GM18861 (cell line): ENCODE results near the gene HLA-E.
A peak's percentile ranks its signal among the peaks of the same experiment; 100 is the strongest.
"Not testable (repeated sequence)": the region's sequence is repeated elsewhere in the genome, so short reads cannot be mapped to it uniquely, and the experiment has no call there.

ENCODE experiments used
- ATAC-seq: cut with Tn5 transposase; IDR thresholded peaks from one replicate; pipeline ENCODE4 v1.9.1; 2021; ENCODE audit not compliant: unreplicated experiment

Gene HLA-E

GRCh38 chr6:30500421-30501355 lies 11.4 kb downstream of the HLA-E start:
- no peak for ATAC-seq

- peak; percentile 24 for ATAC-seq
Observed at GRCh38 chr6:30507849-30508827, 18.8 kb downstream of the HLA-E start.

- ATAC-seq, result peak; percentile 42
Observed at GRCh38 chr6:30508890-30509736, 19.8 kb downstream of the HLA-E start.

GRCh38 chr6:30510419-30511168 lies 21.3 kb downstream of the HLA-E start:
- ATAC-seq, result no peak

GRCh38 chr6:30511169-30511546 lies 21.8 kb downstream of the HLA-E start:
- ATAC-seq, result no peak

- no peak for ATAC-seq
Observed at GRCh38 chr6:30513451-30513850, 24.1 kb downstream of the HLA-E start.

GRCh38 chr6:30515106-30515505 lies 25.8 kb downstream of the HLA-E start:
- ATAC-seq, result no peak

GRCh38 chr6:30515944-30516753 lies 26.8 kb downstream of the HLA-E start:
- ATAC-seq, result peak; percentile 63

GRCh38 chr6:30516754-30517076 lies 27.4 kb downstream of the HLA-E start:
- ATAC-seq, result not testable (repeated sequence)

GRCh38 chr6:30517767-30518504 lies 28.6 kb downstream of the HLA-E start:
- ATAC-seq, result not testable (repeated sequence)

- ATAC-seq, result not testable (repeated sequence)
Observed at GRCh38 chr6:30518505-30519145, 29.3 kb downstream of the HLA-E start.

- ATAC-seq, result no peak
Observed at GRCh38 chr6:30520522-30520921, 31.2 kb downstream of the HLA-E start.

- not testable (repeated sequence) for ATAC-seq
Observed at GRCh38 chr6:30521082-30521481, 31.8 kb downstream of the HLA-E start.

- ATAC-seq, result not testable (repeated sequence)
Observed at GRCh38 chr6:30521952-30522351, 32.6 kb downstream of the HLA-E start.

GRCh38 chr6:30526444-30526843 lies 37.1 kb downstream of the HLA-E start:
- ATAC-seq, result not testable (repeated sequence)

GRCh38 chr6:30529349-30529875 lies 40.1 kb downstream of the HLA-E start:
- ATAC-seq, result not testable (repeated sequence)

- ATAC-seq, result no peak
Observed at GRCh38 chr6:30530014-30530413, 40.7 kb downstream of the HLA-E start.
